KOPT-K1 (cell line): ENCODE data around the gene IRAK1.

Experiments
- H3K27ac ChIP-seq: fragments of 200-600 bp; sonication (generic); 2 replicates; pipeline ENCODE4 v1.5.1; 2016; ENCODE audit warnings: antibody characterized with exemption, mild to moderate bottlenecking, low read depth, low read length; ENCODE audit not compliant: poor library complexity, severe bottlenecking
- H3K36me3 ChIP-seq: fragments of 200-600 bp; sonication (generic); 2 replicates; pipeline ENCODE4 v1.5.1; 2017; ENCODE audit warnings: antibody characterized with exemption, mild to moderate bottlenecking, low read length, moderate library complexity; ENCODE audit not compliant: insufficient read depth
- H3K9me3 ChIP-seq: fragments of 200-600 bp; sonication (generic); 2 replicates; pipeline ENCODE4 v1.5.1; 2017; ENCODE audit warnings: antibody characterized with exemption, low read length, mild to moderate bottlenecking; ENCODE audit not compliant: insufficient read depth, poor library complexity, severe bottlenecking

Gene IRAK1

DNA sequence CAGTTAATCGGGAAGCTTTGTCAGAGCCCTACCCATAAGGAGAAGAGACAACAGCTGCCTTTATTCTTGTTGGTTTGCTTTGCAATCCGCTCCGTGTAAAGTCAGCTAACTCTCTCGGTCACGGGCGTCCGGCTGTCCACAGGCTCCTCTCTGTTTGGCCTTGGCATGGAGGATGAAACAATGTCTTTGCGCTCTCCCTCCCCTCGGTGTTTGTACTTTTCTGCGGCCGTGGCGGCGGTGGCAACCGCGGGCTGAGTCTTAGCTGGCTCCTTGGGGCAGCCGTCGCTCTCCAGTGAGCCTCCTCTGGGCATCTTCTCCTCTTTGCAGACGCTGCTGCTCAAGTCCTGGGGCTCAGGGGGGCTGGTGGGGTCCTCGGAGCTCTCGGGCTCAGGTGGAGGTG, 10.6 kb upstream of the IRAK1 start:
- H3K36me3 ChIP-seq: peaks cover 91% of the 10 kb centered on the region
- H3K27ac ChIP-seq: no peak overlapping the region
- no peaks in the 10 kb centered on the region for H3K9me3 ChIP-seq

GRCh38 chrX:154029439-154029838, 9.7 kb upstream of the IRAK1 start:
- H3K27ac ChIP-seq: no peak overlapping the region
- H3K9me3 ChIP-seq: no peaks in the 10 kb centered on the region
- H3K36me3 ChIP-seq: peaks cover 83% of the 10 kb centered on the region

GRCh38 chrX:154028502-154029184, 8.9 kb upstream of the IRAK1 start:
- no peak overlapping the region for H3K27ac ChIP-seq
- H3K9me3 ChIP-seq: no peaks in the 10 kb centered on the region
- peaks cover 78% of the 10 kb centered on the region for H3K36me3 ChIP-seq

GRCh38 chrX:154027986-154028385, 8.3 kb upstream of the IRAK1 start:
- no peaks in the 10 kb centered on the region for H3K9me3 ChIP-seq
- H3K27ac ChIP-seq: no peak overlapping the region
- H3K36me3 ChIP-seq: peaks cover 71% of the 10 kb centered on the region

DNA sequence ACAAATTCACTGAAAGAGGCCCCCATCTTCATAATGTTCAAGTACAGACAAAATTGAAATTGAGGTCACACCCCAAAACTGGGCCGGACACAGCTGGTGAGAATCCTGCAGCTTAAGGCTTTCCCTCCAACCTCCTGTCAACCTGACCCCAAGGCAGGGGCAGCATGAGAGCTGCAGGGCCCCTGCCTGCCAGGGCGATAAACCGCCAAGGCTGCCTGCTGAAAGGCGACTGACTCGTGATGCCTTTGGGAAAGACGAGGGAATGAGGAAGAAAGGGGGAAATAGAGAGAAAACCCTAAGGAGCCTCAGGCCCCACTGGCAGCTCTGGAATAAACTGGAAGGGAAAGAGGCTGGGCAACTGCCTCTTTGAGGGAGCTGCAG, 7.3 kb upstream of the IRAK1 start:
- Histone ChIP-seq H3K9me3 (no peaks in the 10 kb centered on the region), H3K27ac (no peak overlapping the region)

DNA sequence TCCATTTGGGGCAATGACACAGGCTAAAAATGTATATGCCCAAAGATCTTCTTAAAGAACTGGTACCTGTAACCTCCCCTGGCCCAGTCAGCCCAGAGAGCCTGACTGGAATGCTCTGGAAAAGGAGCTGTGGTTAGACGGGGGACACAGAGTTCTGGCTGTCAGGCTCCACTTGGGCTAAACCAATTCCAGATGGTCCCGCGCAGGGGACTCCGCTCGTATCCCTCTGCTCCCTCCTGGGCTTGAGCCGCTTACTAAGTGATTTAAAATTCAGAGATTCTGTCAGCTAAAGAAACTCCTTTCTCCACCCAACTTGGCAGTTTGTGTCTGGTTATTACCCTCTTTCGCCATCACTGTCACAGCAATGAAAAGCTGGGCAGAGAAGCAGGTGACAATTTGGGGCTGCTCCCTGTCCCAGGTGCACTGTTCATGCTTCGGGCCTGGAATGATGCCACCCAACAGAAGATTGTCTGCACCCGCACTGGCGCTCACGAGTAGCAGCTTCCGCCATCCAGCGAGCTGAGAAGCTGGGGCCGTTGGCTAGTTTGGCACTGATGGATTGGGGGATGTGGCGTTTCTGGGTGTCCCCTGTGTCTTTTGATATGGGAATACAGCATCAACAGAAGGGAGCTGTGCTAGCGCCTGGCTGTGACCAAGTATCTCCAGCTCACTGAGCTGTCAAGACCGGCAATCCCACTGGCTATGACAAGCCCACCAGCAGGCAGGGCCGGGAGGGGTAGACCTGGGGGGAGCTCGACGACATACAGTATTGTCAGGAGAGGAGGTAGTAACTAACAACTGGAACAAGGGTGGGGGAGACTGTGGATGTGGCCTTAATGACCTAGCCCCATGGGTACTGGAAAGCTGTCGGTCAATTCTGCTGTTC, 6.7 kb upstream of the IRAK1 start:
- H3K36me3 ChIP-seq: peaks cover 55% of the 10 kb centered on the region
- H3K27ac ChIP-seq: no peak overlapping the region
- H3K9me3 ChIP-seq: no peaks in the 10 kb centered on the region

More for the DNA sequence above, 7.3 kb upstream of the IRAK1 start:
- H3K36me3 ChIP-seq: peaks cover 62% of the 10 kb centered on the region

- no peak overlapping the region for H3K27ac ChIP-seq
- H3K36me3 ChIP-seq: peaks cover 45% of the 10 kb centered on the region
- H3K9me3 ChIP-seq: peaks cover 4% of the 10 kb centered on the region
Observed at GRCh38 chrX:154025230-154025629, 5.5 kb upstream of the IRAK1 start.

DNA sequence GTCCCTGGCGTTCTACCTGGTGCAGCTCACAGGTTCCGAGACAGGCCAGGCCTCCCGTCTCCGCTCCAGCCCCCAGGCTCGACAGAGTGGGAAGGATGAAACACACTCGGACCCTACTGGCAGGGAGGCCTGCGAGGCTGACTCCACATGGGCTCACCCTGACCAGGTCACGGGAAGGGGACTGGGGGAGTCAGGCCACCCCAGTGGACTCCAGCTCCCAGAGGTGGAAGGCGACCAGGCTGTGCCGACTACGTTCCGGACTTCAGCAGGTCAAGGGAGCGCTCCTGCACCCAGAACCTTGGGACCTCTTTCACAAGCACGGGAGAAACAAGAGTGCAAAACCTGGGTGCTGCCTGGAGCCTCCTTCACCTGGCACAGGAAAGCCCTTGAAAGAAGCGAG, 4.6 kb upstream of the IRAK1 start:
- no peak overlapping the region for H3K27ac ChIP-seq
- H3K36me3 ChIP-seq: peaks cover 35% of the 10 kb centered on the region
- H3K9me3 ChIP-seq: peaks cover 4% of the 10 kb centered on the region

GRCh38 chrX:154023276-154024000, 3.7 kb upstream of the IRAK1 start:
- peaks cover 27% of the 10 kb centered on the region for H3K36me3 ChIP-seq
- H3K9me3 ChIP-seq: peaks cover 4% of the 10 kb centered on the region
- H3K27ac ChIP-seq: no peak overlapping the region

DNA sequence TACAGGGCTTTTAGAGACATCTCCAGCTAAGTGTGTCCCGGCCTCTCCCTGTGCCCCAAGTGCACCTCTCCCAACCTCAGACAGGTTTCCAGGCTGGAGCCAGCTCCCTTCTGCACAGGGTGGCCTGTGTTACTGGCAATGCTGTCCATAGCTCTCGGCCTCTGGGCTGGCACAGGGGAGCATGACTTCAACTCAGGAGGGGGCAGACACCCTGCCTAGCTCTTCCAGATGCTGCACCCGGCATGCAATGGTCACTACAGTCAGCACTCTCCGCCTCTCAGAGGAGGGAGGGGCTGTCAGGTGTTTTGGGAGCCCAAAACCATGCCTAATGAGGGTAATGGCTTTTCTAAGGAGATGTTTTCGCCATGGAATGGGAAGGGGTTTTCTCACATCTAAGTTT, 2.4 kb upstream of the IRAK1 start:
- Histone ChIP-seq H3K36me3 (peaks cover 27% of the 10 kb centered on the region), H3K9me3 (peaks cover 4% of the 10 kb centered on the region), H3K27ac (no peak overlapping the region)

DNA sequence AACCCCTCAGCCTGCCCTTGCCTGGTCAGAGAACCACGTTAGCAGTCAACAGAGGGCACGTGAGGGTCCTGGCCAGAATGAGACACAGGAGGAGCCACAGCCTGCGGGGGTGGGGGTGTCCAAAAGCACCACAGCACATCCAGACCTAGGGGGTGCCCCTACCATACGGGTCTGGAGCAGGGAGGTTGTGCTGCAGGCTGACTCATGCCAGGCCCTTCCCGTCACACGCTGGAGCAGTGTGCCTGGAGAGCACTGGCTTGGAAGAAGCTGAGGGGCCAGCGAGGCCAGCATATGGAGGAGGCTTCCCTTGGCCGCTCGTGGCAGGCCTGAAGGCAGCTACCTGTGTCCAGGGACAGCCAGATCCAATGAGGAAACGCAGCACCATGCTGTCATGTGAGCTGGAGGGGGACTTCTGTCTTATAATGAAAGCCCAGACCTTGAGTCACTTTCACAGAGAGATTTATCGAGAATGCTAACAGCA, 1.5 kb upstream of the IRAK1 start:
- Histone ChIP-seq H3K36me3 (peaks cover 27% of the 10 kb centered on the region), H3K27ac (peak overlapping the region; percentile 91), H3K9me3 (peaks cover 4% of the 10 kb centered on the region)

GRCh38 chrX:154020536-154021115, 924 bp upstream of the IRAK1 start:
- Histone ChIP-seq H3K36me3 (peaks cover 29% of the 10 kb centered on the region), H3K9me3 (peaks cover 4% of the 10 kb centered on the region), H3K27ac (peak overlapping the region; percentile 91)

DNA sequence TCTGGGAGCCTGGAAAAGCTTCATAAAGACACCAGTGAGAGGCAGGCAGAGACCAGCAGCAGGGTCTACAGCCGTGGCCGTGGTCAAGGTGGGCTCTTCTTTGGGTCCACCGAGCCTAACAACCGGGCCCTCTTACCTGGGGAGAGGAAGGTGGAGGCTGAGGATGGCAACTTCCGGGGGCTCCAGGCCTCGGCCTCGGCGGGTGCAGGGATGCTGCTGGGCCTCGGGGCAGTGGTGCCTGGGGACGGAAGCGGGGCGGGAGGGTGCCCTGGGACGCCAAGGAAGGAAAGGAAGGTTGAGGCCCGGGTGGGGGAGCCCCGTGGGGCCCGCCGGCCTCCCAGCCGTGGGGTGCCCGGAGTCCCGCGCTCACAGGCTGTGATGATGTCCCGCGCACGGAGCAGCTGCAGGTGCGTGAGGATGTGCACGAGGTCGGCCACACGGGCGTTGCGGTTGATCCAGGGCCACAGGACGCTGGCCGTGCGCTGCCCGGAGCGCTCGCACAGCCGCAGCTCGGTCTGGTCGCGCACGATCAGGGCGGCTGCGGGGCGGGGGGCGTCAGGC, 561 bp downstream of the IRAK1 start:
- Histone ChIP-seq H3K36me3 (peaks cover 42% of the 10 kb centered on the region), H3K27ac (peak overlapping the region; percentile 91), H3K9me3 (peaks cover 4% of the 10 kb centered on the region)

DNA sequence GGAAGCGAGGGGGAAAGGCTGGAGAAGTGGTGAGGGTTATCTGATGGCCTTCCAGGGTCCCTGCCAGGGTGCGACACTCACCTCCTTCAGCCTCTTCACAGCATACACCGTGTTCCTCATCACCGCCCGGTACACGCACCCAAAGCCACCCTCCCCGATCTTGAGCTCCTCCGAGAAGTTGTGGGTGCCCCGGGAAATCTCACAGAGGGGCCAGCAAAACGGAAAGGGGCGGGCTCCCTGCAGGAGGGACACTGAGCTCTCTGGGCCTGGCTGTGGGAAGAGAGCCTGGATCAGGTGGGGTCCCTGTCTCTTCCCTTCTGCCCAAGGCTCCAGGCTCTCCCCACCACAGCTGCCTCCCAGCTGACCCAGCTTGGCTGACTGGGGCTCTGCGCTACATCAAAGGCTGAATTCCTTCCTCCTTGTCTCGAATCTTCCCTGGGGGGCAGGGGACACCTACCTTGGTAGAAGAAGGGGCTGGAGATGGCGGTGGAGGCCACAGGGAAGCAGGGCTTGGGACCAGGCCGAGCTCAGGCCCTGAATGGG, 1.1 kb downstream of the IRAK1 start:
- peak overlapping the region; percentile 91 for H3K27ac ChIP-seq

More for the DNA sequence above, 1.1 kb downstream of the IRAK1 start:
- peaks cover 47% of the 10 kb centered on the region for H3K36me3 ChIP-seq
- peaks cover 4% of the 10 kb centered on the region for H3K9me3 ChIP-seq
